ENCODE results near the gene TIMM10B.

TIMM10B gene, protein sequence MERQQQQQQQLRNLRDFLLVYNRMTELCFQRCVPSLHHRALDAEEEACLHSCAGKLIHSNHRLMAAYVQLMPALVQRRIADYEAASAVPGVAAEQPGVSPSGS

DNA sequence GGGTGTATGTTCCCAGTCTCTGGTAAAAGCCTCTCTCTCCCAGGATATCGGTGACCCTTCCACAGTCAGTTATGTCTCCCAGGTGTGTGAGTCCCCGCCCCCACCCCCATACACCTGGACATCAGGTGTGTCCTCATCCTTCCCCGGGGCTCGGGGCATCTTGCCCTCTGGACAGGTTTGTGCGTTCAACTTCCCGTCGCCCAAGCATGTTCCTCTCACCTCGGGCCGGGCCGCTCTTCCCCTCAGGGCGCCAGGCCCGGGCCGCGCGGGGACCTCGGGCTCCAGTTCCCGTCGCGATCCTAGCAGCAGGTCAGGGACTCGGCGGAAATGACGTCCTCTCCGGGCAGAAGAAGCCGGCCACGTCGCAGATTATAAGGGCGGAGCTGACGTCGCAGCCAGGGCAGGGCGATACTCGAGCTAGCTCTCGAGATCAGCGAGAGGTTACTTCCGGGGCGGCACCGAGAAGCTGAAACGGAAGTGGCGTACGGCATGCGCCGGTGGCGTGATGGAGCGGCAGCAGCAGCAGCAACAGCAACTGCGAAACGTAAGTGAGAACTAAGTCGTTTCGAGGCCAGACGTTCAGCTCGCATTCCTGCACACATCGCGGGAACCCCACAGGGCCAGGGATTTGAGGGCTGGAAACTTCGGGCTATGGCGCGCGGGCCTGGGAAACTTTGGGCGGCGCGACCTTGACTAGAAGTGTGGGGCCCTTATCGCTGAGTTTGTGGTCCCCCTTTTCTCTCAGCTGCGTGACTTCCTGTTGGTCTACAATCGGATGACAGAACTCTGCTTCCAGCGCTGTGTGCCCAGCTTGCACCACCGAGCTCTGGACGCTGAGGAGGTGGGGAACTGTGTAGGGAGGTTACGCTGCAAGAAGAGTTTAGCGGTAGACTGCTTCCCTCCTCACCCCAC, at the start of gene TIMM10B, which contains the start of gene ARFIP2:
TSS of gene TIMM10B (plus strand) at position 490 of the 912 bp plus-strand sequence. CDS start at position 506, 16 bp downstream.
TSS of gene ARFIP2 (minus strand) at position 320 of the 912 bp plus-strand sequence. CDS start 910 bp downstream, outside the sequence.
- DNase-seq (ENCODE audit: low read depth): peak; percentile 96

DNA sequence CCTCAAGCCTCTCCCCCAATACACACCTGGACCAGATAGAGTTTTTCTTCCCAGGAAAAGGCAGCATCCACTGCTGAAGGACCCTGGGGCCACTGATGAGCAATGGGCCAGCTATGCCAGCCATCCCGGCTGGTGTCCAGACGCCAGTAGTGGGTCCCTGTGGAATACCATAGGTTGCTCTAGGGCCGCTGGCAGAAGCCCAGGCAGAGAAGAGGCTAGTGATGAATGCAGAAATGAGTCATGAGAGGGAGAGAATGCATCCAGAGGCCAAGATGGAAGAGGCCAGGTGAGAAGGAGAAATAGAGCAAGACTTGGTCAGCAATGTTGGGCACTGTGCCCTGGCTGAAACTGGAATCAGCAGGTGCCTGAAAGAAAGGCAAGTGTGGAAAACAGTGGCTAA, 49.4 kb upstream of the TIMM10B start:
- DNase-seq (ENCODE audit: low read depth): peak; percentile 81

DNA sequence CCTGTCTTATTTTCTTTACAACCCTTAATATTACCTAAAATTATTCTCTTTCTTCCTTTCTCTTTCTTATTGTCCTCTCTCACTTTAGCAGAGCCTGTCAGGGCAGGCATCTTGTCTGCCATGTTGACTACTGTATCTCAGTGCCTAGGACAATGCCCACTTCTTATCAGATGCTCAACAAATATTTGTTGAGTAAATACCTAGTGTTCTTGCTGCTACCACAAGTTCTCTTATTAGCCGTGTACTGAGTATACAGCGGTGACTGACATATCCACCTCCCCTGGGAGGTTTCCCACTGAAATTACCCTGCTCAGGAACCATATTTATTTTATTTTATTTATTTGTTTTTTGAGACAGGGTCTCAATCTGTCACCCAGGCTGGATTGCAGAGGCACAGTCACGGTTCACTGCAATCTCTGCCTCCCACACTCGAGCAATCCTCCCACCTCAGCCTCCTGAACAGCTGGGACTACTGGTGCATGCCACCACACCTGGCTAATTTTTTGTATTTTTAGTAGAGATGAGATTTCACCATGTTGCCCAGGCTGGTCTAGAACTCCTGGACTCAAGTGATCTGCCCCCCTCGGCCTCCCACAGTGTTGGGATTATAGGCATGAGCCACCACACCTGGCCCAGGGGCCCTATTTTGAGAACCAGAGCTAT, 47.2 kb upstream of the TIMM10B start:
- no peak for DNase-seq (ENCODE audit: low read depth)

DNA sequence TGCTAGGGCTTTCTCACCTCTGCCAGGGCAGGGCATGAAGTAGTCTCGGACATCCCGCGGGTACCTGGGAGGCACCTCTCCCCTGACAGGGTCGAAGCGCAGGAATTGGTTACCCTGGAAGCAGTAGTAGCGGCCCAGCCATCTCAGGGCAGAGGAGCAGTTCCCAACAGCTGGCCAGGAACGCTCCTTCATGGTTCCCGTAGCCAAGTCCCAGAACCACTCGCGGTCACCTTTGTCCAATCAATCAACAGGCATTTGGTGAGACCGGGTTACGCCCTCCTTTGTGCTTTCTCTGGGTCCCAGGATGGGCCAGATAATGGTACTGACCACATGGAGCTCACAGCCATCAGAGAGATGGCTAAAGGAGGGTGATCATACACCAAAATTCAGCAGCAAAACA, 43.9 kb upstream of the TIMM10B start:
- DNase-seq (ENCODE audit: low read depth): no peak

DNA sequence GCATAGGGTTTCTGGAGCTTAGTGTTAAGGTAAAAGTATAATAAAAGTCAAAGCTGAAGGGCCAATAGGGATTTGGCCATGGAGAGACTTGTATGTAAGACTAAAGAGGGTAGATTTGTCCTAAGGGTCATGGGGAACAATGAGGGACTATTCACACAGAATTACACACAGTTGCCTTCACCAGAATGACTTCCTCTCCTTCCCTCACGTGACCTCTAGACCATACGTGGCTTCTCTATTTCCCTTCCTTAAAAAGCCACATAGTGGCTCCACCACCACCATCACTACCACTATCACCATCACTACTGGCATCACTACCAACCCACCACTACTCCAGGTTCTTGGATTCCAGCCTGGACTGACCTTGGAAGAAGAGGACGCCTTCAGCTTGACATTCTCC, 43.3 kb upstream of the TIMM10B start:
- DNase-seq (ENCODE audit: low read depth): no peak

DNA sequence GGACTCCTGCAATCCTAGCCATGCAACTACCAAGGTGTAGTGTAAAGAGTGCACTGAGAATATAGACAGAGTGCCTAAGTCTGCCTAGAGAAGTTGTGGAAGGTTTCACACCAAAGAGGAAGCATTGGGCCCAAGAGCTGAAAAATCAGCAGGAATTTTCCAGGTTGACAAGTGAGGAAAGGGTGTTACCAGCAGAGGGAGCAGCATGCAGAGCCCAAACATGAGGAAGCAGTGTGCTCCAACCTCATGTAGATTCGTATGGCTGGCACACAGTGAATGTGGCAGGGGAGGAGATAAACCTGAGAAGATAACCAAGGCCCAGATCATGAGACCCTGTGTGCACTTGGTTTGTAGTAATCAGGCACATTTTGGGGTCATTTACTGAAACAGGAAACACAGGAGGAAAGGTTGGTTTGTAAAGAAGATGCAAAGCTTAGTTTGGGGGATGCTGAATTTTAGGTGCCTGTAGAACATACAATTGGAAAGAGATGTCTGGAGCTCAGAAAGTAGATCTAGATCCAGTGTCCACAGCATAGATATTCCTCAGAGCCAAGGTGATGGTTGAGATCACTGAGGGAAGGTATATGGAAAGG, 42.2 kb upstream of the TIMM10B start:
- peak; percentile 26 for DNase-seq (ENCODE audit: low read depth)

DNA sequence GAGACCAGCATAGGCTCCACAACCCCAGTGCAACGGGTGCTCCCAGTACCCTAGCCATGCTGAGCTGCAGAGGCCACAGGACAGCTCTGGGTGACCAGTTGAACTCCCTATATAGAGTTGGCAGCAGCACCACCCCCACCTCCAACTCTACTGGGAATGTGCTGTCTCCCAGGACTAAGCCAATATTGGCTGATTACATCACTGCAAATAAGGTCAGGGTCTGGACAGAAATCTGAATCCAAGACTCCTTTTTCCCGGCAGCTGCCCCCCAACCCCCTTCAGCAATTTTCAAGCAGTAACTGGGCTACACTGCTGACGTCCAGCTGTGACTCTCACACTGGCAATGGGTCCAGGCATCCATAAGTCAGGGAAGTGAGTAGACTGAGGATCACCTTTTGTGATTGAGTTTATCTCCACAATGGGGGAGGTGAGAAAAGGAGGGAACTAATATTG, 40.4 kb upstream of the TIMM10B start, which contains the start of gene HPX:
TSS of gene HPX (minus strand) at position 82 of the 453 bp plus-strand sequence. CDS start at position 58, 24 bp downstream.
- DNase-seq (ENCODE audit: low read depth): no peak

DNA sequence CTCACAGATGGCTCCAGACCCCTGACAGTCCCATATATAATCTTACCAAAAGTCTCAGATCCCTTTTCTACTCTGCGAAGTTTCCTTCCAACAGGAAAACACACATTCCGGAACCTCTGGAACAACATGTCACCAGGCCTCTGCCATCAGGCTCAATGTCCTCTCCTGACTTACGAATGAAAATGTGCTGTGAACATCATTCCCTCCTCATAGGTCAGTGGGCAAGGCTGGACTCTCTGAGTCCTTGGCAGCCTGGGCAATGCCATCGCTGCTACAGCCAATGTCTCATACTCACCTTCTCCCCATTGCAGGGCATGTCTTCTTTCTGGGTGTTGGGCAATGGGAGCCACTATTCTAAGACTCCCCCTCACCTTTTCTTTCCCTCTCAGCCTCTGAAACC, 38.9 kb upstream of the TIMM10B start:
- no peak for DNase-seq (ENCODE audit: low read depth)

DNA sequence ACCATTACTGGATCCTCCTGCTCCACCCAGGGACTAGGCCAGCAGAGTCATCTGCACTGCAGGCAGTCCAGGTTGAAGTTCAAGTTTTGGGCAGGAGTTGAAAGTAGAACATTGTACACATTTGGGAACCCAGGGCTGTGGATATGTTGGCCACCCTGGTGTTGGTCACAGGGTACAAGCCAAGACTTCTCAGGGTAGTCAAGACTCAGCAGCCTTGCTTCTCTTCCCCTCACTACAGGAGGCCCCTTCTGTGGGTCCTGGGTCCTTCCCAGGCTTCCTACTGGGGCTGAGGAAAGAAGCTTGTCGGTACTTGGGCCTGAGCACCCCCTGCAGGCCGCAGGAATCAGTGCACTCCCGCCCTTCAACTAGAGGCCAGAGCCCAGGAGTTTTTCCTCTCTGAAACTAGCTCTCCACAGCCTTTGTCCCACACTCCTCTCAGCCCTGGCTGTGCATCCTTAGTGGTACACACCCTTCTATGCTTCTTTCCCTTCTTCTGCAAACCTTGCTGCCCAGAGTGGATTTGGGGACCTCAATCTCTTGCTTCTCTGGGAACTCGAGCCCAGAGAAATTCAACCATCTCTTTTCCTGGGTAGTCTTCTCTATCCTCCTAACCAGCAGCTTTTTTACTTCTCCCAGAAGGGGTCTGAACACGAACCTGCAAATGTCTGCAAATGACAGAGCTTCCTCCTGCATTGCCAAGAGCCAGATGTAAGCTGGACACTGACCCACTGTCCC, 37.9 kb upstream of the TIMM10B start:
- DNase-seq (ENCODE audit: low read depth): peak; percentile 15

DNA sequence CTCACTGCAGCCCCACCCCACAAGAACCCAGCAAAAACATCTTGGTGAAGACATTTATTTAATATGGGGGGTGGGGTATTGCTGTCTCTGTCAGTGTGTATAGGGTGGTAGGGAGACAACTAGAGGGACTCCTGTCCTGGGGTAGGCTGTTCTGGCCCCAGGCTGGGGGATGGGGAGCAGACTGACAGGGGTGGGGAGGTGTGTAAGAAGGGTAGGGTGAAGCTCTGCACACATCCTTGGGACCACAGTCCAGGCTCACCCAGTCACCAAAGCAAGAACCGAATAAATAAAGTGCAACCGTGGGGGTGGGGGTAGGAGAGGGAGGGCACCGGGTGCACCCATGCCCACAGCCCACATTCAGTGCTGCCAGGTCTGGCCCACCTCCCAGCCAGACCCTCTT, 32.7 kb upstream of the TIMM10B start:
- DNase-seq (ENCODE audit: low read depth): no peak

DNA sequence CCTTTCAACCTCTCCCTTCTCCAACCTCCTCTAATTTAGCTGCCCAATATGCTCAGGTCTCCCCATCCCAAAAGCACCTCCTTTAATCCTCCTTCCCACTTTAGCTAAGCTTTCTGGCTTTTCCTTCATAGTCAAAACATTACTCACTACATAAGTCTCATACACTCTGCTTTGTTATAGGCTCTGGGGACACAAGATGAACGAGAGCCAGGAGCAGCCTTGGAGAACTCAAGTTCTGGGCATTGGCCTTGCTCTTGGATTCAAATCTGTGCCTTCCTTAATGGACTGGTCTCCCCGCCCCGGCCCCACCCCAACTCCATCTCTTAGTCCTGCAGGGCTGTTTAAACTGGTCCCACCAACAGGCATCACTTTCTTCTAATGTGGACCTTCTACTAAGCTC, 29.1 kb upstream of the TIMM10B start:
- DNase-seq (ENCODE audit: low read depth): no peak

DNA sequence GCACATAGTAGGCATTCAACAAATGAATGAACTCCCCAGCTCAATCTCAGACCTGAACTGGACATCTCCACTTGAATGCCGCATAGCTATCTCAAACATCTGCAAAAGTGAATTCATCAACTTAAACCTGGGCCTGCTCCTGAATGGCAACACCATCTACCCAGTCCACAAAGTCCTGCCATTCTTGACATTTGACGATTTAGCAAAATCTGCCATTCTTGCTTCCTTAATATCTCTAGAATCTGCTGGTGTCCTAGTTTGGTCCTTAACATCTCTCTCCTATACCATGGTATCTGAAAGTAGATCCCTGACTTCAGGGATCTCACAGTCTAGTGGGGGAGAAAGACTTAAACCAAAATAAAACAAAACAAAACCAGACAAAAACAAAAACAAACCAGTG, 28.1 kb upstream of the TIMM10B start:
- DNase-seq (ENCODE audit: low read depth): no peak

DNA sequence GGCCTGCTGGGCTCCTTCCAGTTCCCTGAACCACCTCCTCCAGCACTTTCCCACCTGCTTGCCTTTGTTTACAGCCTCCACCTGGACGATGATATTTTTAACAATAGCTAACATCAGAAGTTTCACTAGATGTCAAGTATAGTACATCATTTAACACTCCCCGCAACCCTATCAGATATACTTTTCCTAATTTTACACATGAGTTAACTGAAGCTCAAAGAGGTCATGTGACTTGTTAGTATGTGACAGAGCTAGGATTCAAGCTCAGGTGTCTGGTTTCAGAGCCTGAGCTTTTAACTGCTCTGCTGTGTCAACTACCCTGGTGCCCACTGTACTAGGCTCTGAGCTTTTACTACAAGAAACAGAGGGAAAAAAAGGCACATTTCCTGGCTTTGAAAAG, 26.2 kb upstream of the TIMM10B start:
- DNase-seq (ENCODE audit: low read depth): no peak

DNA sequence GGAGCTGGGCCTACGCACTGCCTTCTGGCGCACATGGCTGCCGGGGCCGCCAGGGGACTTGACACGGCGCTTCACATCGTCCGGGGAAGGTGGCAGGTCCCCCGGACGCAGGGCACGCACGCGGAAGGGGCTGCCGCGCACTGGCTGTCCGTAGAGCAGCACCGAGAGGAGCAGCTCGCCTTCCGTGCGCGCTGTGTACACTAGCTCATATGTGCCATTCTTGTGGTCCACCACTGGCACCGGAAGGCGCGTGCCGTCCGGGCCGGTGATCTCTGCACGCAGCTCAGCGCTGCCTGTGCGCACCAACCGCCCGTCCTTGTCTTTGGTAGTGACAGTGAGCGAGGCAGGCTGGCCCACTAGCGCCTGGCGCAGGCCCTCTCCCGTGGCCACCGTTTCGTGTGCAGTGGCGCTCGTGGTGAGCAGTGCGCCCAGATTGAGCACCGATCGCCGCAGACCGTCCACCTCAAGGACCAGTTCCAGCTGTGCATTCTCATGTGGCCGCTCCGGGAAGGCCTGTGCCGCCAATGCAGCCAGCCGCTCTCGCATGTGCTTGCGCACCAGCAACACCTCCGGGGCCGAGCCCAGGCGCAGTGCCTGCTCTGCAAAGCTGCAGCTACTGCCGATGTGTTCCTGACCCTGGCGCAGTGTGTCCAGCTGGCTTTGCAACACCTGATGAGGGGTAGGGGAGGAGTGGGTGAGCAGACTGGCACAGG, 24.8 kb upstream of the TIMM10B start:
- DNase-seq (ENCODE audit: low read depth): no peak

DNA sequence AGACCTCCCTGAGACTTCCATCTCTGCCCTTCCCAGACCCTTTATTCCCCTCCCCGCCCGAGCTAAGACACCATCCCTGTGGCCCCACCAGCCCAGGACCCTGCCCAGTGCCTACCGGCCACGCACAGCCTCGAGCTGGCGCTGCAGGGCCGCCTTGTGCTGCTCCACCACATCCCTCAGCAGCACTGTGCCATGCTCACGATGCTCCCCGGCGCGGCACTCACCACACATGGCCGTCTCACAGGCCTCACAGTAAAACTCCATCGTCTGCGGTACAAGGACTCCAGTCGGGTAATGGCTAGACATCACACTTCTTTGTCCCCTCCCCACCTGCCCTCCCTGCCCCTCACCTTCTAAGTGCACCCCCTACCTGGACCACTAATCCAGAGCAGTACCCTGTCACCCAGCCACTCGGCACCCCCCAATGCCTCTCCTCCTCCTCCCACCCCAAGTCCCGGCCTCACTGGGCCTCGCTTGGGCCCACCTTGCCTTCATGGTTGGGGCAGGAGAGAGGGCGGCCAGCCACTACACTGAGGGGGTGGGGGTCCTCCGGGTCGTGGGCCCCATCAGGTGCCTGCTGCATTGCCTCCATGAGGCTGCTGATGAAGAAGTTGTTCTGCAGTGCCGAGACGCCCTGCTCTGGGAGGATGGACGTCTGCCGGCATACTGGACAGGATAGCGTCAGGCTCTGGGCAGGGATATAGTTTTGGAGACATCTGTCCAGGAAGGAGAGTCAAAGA, 23.6 kb upstream of the TIMM10B start:
- no peak for DNase-seq (ENCODE audit: low read depth)

DNA sequence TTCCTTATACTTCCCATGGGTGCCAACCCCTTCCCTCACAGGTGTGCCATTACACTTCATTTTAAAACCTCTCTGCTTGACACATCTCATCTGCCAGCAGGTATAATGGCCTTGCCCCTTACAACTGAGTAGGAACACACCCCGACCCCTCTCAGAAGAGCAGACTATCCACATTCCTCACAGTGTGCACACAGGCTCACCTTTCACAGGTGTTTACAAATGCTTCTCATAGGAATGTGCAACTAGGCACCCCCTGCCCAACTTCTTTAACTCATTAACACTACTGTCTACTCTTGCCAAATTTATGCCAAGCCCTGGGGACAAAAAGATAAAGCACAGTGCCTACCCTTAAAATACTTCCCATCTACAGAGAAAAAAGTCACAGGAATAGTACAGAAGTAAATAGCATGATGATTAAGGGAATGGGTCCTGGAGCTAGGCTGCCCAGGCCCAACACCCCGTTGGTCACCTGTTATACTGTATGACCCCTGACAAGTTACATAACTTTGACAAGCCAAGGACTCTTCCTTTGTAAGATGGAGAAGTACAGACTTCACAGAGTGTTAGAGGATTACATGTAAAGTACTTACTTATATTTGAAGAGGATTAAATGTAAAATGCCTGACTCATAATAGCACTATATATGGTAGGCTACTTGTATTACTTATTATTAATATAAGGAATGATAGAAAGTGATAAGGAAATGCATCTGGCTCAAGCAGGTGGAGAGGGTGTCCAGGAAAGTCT, 22.8 kb upstream of the TIMM10B start:
- no peak for DNase-seq (ENCODE audit: low read depth)

DNA sequence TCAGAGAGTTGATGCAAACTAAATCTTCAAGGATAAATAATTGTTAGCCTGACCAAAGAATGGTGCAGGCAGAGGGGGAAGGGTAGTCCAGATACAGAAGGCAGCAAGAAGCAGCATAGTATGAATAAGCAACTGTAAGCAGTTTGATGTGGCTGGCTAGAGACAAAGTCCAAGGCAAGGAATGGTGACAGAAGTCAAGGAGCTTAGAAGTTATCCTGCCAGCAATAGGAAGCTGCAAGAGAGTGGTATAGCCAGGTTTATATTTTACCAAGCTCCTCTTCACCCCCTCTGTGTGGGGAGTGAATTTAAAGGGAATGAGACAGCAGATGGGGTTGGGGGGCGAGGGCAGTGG, 22.2 kb upstream of the TIMM10B start:
- no peak for DNase-seq (ENCODE audit: low read depth)

DNA sequence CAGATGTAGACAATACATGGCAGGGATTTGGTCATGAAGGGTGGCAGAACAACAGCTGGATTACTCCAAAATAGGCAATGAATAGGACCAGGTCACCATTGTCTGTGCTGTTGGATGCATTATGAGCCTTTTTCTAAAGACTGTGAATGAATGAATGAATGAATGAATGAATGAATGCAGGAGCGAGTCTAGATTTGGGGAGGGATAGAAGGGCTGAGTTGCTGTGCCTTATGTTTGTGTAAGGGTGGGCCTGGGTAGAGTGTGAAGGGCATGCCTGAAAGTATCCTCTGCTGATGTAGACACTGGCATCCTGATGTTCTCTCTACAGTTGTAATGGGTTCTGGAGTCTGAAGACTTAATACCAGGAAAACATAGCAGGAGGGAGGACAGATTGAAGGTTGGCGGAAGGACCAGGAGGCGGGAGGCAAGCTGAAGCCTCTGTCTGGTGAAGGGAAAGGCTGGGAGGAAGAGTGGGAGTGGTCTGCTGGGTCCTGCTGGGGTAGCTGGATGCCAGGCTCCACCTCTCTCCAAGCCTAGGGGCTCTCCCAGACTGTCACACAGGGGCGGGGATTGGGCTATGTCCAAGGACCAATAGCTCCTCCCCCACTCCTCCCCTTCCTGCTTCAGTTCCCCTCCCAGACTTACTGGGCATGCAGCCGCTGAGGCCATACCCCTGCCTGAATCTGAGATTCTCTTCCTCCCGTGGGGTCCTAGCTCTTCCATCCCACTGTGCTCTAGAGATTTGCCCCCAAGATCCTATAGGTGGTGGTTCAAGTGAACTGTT, 12.4 kb upstream of the TIMM10B start:
- DNase-seq (ENCODE audit: low read depth): no peak

DNA sequence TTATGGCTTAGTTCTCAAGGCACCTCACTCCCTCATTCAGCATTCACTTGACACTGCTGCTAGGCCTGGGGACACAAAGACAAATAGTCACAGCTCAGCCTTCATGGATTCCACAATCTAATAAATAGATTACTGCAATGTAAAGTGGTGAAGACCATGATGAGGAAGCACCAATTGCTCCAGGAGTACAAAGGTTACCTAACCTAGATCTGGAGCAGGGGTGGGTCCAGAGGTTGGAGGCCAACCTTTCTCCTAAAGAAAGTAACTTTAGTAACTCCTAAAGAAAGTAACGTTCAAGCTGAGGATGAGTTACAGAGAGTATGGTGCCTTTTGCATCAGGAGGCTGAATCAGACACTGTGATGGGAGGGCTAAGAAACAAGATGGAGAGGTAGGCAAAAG, 11.7 kb upstream of the TIMM10B start:
- DNase-seq (ENCODE audit: low read depth): no peak

Data from GM04504 (cell line).